Mesothelial cell of epicardium (in vitro differentiated cells): ENCODE data around the gene CIDEB. TPM values are rescaled to one million over a fixed set of nuclear protein-coding genes. Genes with fewer than 3 reads are reported as not detected.

Source experiments
- DNase-seq, 2 experiments: peaks; one replicate each; pipeline ENCODE4 v3.0.0; 2021; ENCODE audit warnings: low spot score in 2 of 2; ENCODE audit not compliant: unreplicated experiment in 2 of 2
- H3K27ac Mint-ChIP-seq: 2 replicates; pipeline ENCODE4 v1.8.0; 2021; ENCODE audit warnings: mixed read lengths
- H3K27me3 Mint-ChIP-seq: 2 replicates; pipeline ENCODE4 v1.8.0; 2021; ENCODE audit warnings: low read depth, mixed read lengths
- H3K36me3 Mint-ChIP-seq: 2 replicates; pipeline ENCODE4 v1.8.0; 2021; ENCODE audit warnings: mixed read lengths
- H3K4me1 Mint-ChIP-seq: 2 replicates; pipeline ENCODE4 v1.8.0; 2021; ENCODE audit warnings: mixed read lengths
- H3K4me3 Mint-ChIP-seq: 2 replicates; pipeline ENCODE4 v1.8.0; 2021; ENCODE audit warnings: mild to moderate bottlenecking, moderate library complexity, mixed read lengths
- H3K9me3 Mint-ChIP-seq: 2 replicates; pipeline ENCODE4 v1.8.0; 2021; ENCODE audit warnings: mixed read lengths
- total RNA-seq: library from RNA; stranded (reverse); gene quantifications from 3 replicates; pipeline ENCODE4 v1.2.1, GENCODE V29; 2021
- TF ChIP-seq, protein P1 (sequence below): fragments of 200-600 bp; sonication (generic); IDR thresholded peaks from one replicate; pipeline ENCODE4 v1.5.0; 2021; ENCODE audit warnings: antibody characterized with exemption; ENCODE audit not compliant: unreplicated experiment

Gene CIDEB
- total RNA-seq, 1 donor from 2014 or later = not detected

DNA sequence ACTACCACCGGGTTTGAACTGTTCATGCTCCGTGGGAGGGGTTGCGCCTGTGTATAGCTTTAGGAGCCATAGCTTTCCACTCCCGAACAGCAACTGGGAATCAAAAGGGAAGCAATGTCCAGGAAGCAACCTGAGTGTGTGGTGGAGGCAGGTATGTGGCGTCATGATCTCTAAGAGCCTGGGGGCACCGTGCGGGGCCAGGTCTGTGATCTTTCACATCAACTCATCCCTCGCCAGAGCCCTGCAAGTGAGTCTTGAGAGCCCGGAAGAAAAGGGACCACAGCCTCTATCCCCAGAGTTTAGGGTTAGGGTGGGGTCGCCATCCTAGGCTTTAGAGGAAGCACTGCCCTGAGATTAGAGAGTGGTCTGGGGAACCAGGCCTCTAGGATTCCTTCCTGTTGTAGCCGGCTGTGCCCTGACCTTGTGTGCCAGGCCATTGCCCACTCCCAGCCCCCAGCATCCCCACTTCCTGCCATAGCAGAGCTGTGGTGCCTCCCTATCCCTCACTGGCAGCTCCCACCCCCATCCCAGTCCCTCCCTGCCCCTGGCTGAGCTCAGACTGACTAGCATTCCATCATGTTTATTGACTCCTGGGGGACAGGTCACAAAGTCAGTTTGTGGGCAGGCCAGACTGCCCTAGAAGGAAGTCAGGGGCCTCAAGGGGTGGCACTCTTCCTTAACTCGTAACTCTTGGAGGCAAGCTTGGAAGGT, 27.8 kb upstream of the CIDEB start:
- Mint-ChIP-seq H3K27ac (no peak overlapping the region), H3K4me3 (peak overlapping the region; percentile 48), H3K36me3 (no peaks in the 10 kb centered on the region), H3K9me3 (no peaks in the 10 kb centered on the region), H3K27me3 (peaks cover 93% of the 10 kb centered on the region), H3K4me1 (peaks cover 24% of the 10 kb centered on the region)
- no peak for DNase-seq
- TF ChIP-seq, protein P1, sequence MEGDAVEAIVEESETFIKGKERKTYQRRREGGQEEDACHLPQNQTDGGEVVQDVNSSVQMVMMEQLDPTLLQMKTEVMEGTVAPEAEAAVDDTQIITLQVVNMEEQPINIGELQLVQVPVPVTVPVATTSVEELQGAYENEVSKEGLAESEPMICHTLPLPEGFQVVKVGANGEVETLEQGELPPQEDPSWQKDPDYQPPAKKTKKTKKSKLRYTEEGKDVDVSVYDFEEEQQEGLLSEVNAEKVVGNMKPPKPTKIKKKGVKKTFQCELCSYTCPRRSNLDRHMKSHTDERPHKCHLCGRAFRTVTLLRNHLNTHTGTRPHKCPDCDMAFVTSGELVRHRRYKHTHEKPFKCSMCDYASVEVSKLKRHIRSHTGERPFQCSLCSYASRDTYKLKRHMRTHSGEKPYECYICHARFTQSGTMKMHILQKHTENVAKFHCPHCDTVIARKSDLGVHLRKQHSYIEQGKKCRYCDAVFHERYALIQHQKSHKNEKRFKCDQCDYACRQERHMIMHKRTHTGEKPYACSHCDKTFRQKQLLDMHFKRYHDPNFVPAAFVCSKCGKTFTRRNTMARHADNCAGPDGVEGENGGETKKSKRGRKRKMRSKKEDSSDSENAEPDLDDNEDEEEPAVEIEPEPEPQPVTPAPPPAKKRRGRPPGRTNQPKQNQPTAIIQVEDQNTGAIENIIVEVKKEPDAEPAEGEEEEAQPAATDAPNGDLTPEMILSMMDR = no peak

DNA sequence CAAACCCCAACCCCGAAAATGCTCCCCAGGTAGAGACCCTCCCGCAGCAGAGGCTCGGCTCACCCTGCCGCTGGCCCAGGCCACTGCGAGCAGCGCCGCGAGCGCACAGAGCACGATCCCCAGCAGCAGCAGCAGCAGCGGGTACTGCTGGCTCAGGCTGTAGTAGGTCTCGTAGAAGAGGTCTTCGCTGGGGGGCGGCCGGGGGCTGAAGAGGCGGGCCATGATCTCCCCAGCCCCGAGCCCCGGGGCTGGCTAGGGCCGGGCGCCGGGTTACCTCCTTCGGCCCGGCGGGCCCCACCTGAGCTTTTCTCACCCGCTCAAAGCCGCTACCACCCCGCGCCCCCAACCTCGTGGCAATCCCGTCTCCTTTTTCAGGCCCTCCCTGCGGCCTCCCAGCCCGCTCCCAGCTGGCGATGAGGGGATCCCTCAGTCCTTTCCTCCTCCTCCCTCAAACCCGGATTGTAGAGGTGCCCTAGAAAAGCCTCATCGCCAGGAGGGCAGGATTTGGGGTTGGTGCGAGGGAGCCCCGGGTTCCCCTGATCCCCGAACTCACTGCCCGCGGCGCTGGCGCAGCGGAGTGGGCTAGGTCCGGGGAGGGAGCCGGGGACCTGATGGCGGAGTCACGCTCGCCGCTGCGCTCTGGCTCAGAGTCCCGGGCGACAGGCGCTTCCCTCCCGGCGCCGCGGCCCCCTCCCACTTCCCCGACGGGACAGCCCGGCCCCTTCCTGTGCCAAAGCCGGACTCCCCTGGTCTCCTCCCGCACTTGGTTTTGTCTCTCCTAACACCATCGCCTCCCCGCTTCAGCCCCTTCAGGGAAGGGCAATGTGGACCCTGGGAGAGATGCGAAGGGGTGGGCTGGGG, 26.9 kb upstream of the CIDEB start, which contains the start of gene ADCY4:
TSS of gene ADCY4 (minus strand) at position 641 of the 861 bp plus-strand sequence. CDS start at position 222, 419 bp downstream.
- Mint-ChIP-seq H3K4me3 (peak within 1 kb of the TSS; percentile 57), H3K9me3 (no peaks in the 10 kb centered on the region), H3K4me1 (peaks cover 21% of the 10 kb centered on the region), H3K36me3 (no peaks in the 10 kb centered on the region), H3K27ac (no peak within 1 kb of the TSS), H3K27me3 (peaks cover 87% of the 10 kb centered on the region)
- TF ChIP-seq, protein P1 = no peak
- no peak for DNase-seq

DNA sequence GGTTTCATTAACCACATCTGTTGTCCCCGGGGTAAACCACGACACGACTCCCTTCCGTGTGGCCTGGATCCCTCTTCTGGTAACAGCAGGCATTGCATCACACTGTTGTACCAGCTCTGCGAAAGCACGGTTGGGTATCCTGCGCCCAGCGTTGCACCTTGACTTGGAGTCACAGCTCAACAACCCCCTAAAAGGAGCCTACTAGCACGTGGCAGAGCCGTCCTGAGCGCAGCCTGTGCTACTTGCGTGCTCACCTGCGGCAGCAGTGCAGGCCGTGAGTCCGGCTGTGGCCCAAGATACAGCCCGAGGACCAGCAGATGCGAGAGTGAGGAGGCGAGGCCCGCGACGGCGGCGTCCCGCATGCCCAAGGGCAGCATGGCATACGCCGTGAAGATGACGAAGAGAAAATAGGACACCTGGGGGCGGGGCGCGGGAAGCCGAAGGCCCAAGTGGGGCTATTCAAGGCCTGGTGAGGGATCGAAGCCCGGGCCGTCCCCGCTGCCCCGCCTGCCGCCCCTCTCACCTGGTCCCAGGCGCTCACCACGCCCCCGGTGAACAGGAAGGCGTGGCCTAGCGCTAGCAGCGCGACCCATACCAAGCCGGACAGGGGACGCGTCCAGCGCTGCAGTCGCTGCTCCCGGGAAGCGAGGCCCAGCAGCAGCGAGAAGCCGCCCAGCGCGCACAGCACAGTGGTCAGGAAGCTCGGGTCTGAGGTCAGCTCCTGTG, 24.7 kb upstream of the CIDEB start:
- TF ChIP-seq, protein P1 = peak; percentile 78
- peak in 1 of 2 experiments; percentile 71 for DNase-seq
- Mint-ChIP-seq H3K4me3 (peak overlapping the region; percentile 66), H3K9me3 (no peaks in the 10 kb centered on the region), H3K36me3 (no peaks in the 10 kb centered on the region), H3K27me3 (peaks cover 64% of the 10 kb centered on the region), H3K27ac (no peak overlapping the region), H3K4me1 (peaks cover 19% of the 10 kb centered on the region)

DNA sequence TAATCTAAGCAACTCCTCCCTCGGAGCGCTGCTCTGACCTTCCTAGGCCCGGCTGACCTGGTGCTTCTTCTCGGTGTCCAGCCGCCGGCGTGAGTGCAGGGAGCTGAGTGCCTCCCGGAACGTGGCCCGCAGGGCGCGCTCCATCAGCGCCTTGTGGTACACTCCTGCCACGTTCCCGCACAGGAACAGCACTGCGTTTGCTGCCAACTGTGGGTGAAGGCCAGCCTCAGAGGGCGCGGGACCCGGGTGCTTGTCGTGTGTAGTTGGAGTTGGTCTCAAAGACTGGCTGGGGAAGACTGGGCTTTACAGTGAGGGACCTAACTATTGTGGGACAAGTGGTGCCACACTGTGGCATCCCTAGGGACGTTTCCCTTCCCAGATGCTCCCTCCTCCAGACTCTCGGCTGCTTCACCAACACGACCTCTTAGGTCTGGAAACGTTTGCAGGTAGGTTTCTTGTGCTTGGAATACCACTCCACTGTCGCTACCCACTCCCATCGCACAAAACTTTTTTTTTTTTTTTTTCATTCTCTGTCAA, 24.0 kb upstream of the CIDEB start:
- Mint-ChIP-seq H3K27ac (no peak overlapping the region), H3K4me1 (peaks cover 19% of the 10 kb centered on the region), H3K27me3 (peaks cover 58% of the 10 kb centered on the region), H3K9me3 (no peaks in the 10 kb centered on the region), H3K4me3 (peak overlapping the region; percentile 66), H3K36me3 (no peaks in the 10 kb centered on the region)
- no peak for DNase-seq
- TF ChIP-seq, protein P1 = no peak

DNA sequence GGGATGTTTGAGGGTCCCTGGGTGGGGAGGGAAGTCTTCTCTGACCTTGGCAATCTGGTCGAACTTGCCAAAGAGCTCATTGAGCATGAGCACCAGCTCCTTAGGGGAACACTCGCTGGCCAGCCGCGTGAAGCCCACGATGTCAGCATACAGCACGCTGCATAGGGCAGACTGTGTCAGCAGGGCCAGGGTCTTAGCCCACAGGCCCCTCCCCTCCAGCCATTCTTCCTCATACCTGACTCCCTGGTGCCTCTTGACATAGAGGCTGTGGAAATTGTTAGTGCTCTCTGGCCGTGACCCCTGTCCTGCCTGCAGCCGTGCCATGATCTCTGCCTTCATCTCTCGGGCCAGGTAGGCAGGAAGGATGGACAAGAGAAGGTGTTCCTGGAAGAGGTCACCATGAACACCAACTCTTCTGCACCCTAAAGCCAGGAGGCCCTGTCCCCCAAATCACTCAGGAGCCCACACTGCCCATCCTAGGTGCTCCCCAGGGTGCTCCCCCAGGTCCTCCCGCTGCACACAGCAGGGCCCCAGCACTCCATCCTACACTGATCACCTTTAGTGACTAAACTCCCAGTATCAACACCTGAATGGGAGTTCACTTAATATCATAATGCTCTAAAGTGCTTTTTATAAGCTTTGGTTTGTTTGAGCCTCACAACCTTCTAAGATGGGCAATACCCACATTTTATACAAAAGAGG, 23.3 kb upstream of the CIDEB start:
- Mint-ChIP-seq H3K36me3 (no peaks in the 10 kb centered on the region), H3K9me3 (no peaks in the 10 kb centered on the region), H3K27ac (no peak overlapping the region), H3K4me1 (peaks cover 19% of the 10 kb centered on the region), H3K27me3 (peaks cover 51% of the 10 kb centered on the region), H3K4me3 (no peak overlapping the region)
- DNase-seq = no peak
- TF ChIP-seq, protein P1 = no peak
